Subcutaneous adipose tissue (tissue), 4 donors: Measurements from ENCODE around the gene LARP1. TPM values are rescaled to one million over a fixed set of nuclear protein-coding genes. Genes with fewer than 3 reads are reported as not detected.

Experiments
- CTCF ChIP-seq: fragments of 450-650 bp; IDR thresholded peaks from one replicate; pipeline ENCODE4 v1.5.1; 2016; ENCODE audit warnings: low read depth, mild to moderate bottlenecking, control low read depth, antibody characterized with exemption, moderate library complexity
- total RNA-seq, 4 donors: library from RNA; depleted of rRNA; stranded (reverse); fragments of >200 nt; gene quantifications; one replicate each; pipeline ENCODE4 v1.1.0, GENCODE V29; 2016

The LARP1 gene
- total RNA-seq, 4 donors from 2014 or later = 77.7 to 172 (median 94.7) TPM

GRCh38 chr5:154800582-154800981, 45.4 kb downstream of the LARP1 start:
- TF ChIP-seq CTCF = no peak

- TF ChIP-seq CTCF = no peak
Measured at GRCh38 chr5:154801083-154801482, 45.9 kb downstream of the LARP1 start.

GRCh38 chr5:154802050-154802449, 46.9 kb downstream of the LARP1 start:
- TF ChIP-seq CTCF = no peak

- no peak for TF ChIP-seq CTCF
Measured at GRCh38 chr5:154806176-154806575, 51.0 kb downstream of the LARP1 start.

- TF ChIP-seq CTCF = no peak
Measured at GRCh38 chr5:154811239-154811638, 56.1 kb downstream of the LARP1 start.

GRCh38 chr5:154811653-154812465, 56.7 kb downstream of the LARP1 start:
- no peak for TF ChIP-seq CTCF

GRCh38 chr5:154813158-154813557, 58.0 kb downstream of the LARP1 start:
- TF ChIP-seq CTCF = no peak
